ENCODE data around the gene MXD1.
"Not testable (repeated sequence)": the region's sequence is repeated elsewhere in the genome, so short reads cannot be mapped to it uniquely, and the experiment has no call there.

Gene MXD1

GRCh38 chr2:69947325-69947931 lies 32.5 kb downstream of the MXD1 start:
- no peak for TF ChIP-seq CTCF (IDR thresholded peaks at IDR 0.05; ENCODE audit: low read depth, low read length, missing control alignments)
- DNase-seq (ENCODE audit: low read depth), result no peak
- no peak overlapping the region for H3K4me3 ChIP-seq (ENCODE audit: low read depth, low read length)

- no peak overlapping the region for H3K4me3 ChIP-seq (ENCODE audit: low read depth, low read length)
- TF ChIP-seq CTCF (IDR thresholded peaks at IDR 0.05; ENCODE audit: low read depth, low read length, missing control alignments), result no peak
These were observed 33.4 kb downstream of the MXD1 start for GRCh38 chr2:69948032-69948962.

GRCh38 chr2:69948963-69949645 lies 34.2 kb downstream of the MXD1 start:
- no peak overlapping the region for H3K4me3 ChIP-seq (ENCODE audit: low read depth, low read length)
- no peak for DNase-seq (ENCODE audit: low read depth)
- no peak for TF ChIP-seq CTCF (IDR thresholded peaks at IDR 0.05; ENCODE audit: low read depth, low read length, missing control alignments)

More at GRCh38 chr2:69948032-69948962, 33.4 kb downstream of the MXD1 start:
- DNase-seq (ENCODE audit: low read depth), result no peak

GRCh38 chr2:69950241-69950640 lies 35.3 kb downstream of the MXD1 start:
- DNase-seq (ENCODE audit: low read depth), result no peak
- TF ChIP-seq CTCF (IDR thresholded peaks at IDR 0.05; ENCODE audit: low read depth, low read length, missing control alignments), result no peak
- H3K4me3 ChIP-seq (ENCODE audit: low read depth, low read length), result no peak overlapping the region

GRCh38 chr2:69950671-69951070 lies 35.8 kb downstream of the MXD1 start:
- not testable (repeated sequence) for DNase-seq (ENCODE audit: low read depth); H3K4me3 ChIP-seq (ENCODE audit: low read depth, low read length)

- no peak overlapping the region for H3K4me3 ChIP-seq (ENCODE audit: low read depth, low read length)
- no peak for TF ChIP-seq CTCF (IDR thresholded peaks at IDR 0.05; ENCODE audit: low read depth, low read length, missing control alignments)
- DNase-seq (ENCODE audit: low read depth), result no peak
These were observed 37.6 kb downstream of the MXD1 start for GRCh38 chr2:69952336-69953115.
